HL-60 (cell line): ENCODE data around the gene SPATA1.

Experiments used
- CTCF ChIP-seq: IDR thresholded peaks from one replicate; pipeline ENCODE4 v1.5.1; 2011; ENCODE audit warnings: low read length, control low read depth, inconsistent platforms; ENCODE audit not compliant: insufficient read depth
- POLR2AphosphoS5 ChIP-seq: IDR thresholded peaks from 2 replicates; pipeline ENCODE4 v1.6.1; 2012; ENCODE audit warnings: low read depth
- SPI1 ChIP-seq: IDR thresholded peaks from 2 replicates; pipeline ENCODE4 v1.6.1; 2012; ENCODE audit warnings: low read depth, mild to moderate bottlenecking, borderline replicate concordance

- no peak for TF ChIP-seq POLR2AphosphoS5
- TF ChIP-seq CTCF: no peak
- TF ChIP-seq SPI1: peak; percentile 87
Observed at GRCh38 chr1:84462118-84462517, 44.1 kb upstream of the SPATA1 start.
